HG03432 (cell line): ENCODE results near the gene LBH.
"Not testable (repeated sequence)": the region's sequence is repeated elsewhere in the genome, so short reads cannot be mapped to it uniquely, and the experiment has no call there.

ENCODE experiments used
- ATAC-seq: cut with Tn5 transposase; IDR thresholded peaks from one replicate; pipeline ENCODE4 v1.9.1; 2021; ENCODE audit warnings: mild to moderate bottlenecking, moderate library complexity; ENCODE audit not compliant: unreplicated experiment

Gene LBH

DNA sequence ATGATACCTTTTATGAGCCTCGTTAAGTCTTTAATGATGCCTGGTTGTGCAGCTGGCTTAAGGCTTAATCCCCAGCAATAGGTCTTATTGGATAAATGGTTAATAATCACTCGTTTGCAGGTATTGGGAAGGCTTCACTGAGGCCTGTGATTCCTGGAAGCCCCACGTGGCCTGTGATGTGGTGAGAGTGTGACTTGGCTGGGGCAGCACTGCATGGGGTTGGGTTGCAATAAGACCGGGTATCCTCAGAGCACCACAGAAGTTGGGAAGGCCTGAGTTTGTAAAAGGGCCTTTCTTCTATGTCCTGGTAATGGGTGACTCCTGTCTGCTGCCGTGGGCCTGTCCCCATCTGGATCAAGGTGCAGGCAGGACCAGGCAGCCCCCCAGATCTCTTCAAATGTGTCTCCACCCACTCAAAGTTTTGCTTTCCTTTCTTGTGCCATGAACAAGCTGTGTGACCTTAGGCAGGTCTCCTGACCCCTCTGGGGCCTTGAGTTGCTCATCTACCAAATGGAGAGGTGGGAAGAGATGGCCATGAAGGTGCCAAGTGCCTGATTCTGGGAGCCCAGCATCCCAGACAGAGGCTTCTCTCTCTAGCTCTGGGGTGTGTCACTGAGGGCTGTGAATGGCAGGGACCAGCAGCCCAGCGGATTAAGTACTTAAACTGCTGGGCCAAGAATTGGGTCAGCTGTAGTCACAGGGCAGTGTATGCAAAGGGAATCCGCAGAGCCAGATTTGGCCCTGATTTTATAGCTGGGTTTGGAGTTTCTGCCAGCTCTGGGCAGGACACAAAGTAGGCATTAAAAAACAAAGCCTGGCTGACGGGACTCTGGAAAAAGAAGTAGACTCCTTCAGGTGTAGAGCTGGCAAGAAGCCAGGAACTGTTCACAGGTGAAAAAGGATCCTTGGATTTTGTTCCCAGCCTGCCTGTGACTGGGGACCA lies 24.4 kb downstream of the LBH start:
- ATAC-seq, result no peak

DNA sequence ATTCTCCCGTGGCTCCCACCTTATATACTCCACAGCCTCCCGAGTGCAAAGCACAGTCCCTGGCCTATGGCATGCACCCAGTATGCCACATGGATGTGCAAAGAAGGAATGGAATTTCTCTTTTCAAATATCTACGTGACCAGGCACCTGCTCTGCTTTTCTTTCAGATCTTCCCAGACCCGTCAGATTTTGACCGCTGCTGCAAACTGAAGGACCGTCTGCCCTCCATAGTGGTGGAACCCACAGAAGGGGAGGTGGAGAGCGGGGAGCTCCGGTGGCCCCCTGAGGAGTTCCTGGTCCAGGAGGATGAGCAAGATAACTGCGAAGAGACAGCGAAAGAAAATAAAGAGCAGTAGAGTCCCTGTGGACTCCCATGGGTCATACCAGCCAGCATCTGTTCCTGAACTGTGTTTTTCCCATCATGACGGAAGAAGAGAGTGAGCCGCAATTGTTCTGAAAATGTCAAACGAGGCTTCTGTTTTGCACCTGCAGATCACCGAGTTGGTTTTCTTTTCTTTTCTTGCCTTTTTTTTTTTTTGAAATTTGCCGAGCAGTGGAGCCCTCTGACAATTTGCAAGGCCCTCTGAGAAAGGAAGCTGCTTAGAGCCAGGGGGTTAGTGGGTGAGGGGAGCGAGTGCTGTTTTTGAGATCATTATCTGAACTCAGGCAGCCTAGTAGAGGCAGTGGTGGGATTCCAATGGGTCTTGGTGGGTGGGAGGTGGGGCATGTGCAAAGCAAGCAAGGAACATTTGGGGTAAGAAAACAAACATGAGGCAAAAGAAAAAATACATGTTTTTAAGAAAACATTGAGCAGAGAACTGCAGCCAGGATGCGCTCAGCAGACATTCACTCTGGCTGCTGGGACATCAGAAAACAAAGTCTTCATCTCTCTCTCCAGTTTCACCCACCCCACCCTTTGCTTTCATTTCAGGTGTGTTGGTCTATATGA lies 26.2 kb downstream of the LBH start:
- no peak for ATAC-seq

DNA sequence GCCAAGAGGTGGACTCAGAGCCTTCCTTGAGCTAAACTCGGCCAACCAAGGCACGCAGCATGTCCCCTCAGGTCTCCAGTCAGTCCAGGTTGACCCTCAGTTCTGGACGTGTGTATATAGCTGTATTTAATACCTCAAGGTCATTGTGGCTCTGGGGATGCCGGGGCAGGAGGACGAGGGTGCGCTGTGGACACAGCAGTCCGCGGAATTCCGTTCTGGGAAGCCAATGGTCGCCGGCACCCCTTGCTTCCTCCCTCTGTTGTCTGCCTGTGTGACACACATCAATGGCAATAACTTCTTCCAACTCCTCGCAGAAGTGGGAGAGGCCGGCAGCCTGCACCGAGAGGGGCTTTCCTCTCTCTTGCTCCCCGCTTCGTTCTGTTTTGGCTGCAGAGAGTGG lies 27.7 kb downstream of the LBH start:
- no peak for ATAC-seq

DNA sequence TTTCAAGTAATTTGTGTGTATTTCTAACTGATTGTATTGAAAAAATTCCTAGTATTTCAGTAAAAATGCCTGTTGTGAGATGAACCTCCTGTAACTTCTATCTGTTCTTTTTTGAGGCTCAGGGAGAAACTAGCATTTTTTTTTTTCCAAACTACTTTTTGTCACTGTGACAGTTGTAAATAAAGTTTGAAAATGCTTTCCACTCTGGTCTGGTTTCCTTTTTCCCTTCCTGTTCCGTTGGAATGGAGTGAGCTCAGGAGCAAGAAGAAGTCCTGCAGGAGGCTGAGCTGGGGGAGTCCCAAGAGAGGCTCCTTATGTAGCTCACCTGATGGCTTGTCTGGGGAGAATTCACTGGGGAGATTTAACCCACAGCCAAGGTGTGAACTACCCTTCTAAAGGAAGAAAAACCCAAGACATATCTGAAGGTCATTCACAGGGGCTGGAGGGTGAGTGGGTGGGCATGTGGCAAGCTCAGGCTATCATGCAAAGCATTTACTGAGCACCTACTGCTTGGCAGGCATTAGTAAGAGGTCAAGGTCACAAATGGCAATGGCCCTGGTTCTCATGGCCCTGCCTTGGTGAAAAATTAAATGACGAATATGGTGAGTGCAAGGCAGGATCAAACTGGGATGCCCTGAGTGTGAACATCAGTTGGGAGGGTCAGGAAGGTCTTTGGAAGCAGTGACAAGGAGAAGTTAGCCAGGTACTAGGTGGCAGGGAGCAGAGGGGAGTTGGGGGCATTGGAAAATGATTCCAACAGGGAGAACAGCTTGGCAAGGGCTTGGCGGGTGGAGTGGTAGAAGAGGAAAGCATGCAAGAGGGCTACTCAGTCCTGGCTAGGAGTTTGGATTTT lies 28.7 kb downstream of the LBH start:
- ATAC-seq, result no peak

DNA sequence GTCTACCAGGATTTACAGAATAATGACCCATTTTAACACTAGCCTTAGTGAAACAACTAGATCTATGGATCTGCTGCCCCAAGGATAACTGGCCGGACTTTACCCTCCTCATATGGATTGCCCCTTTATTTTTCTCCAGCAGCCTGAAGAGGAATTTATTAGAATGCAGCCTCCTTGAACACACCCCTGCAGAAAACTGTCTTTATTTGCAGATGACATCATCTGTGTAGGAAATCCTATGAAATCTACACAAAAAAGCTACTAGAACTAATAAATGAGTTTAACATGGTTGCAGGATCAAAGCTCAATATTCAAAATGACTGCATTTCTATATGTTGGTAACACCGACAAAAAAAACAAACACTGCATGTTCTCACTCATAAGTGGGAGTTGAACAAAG lies 29.6 kb downstream of the LBH start:
- no peak for ATAC-seq

DNA sequence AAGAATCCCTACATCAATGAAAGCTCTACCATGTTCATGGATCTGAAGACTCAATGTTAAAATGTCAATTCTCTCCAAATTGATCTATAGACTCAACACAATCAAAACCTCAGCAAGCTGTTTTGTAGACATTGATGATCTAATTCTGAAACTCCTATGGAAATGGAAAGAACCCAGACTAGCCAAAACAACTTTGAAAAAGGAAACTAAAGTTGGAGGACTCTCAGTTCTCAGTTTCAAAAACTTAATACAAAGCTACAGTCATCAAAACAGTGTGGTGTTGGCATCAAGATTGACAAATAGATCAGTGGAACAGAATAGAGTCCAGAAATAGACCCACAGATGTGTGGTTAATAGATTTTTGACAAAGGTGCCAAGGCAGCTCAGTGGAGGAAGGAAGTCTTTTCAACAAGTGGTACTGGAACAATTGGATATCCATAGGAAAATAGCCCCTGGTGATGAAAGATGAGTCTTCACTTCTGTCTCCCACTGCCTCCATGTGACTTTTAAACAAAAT lies 30.4 kb downstream of the LBH start:
- ATAC-seq, result no peak

DNA sequence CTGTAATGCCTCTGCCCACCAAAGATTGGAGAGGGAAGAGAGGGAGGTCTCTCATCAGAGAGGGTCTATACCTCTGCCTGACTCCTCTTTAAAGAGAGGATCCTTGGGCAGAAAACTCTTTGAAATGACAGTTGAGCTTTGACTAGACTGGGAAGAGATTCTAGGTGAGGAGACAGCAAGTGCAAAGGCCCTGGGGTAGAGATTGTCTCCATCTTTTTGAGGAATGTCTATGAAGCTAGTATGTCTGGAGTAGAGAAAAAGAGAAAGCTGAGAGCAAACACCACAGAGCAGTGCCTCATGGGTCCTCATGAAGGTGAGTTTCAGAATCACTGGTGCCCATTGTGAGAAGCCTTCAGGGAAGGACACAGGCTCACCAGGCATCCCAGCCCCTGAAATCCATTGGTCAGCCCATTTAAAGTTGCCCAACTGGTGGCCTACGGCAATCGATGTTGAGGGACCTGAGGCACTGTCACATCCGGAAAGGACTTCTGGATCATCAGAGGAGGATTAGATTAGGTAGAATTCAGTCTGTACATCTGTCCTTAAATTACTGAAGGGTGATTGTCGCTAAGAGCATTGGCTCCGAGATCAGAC lies 31.5 kb downstream of the LBH start:
- ATAC-seq, result no peak

DNA sequence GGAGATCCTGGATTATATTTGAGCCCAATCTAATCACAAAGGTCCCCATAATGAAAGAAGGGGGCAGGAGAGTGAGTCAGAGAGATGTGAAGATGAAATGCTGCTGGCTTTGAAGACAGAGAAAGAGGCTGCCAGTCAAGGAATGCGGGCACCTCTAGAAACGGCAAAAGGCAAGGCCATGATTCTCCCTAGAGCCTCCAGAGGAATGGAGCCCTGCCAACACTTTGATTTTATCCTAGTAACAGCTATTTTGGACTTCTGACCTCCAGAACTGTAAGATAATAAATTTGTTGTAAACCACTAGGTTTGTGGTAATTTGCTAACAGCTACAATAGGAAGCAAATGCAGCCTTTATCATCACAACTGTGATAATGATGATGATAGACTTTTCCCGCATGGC lies 32.9 kb downstream of the LBH start:
- no peak for ATAC-seq

DNA sequence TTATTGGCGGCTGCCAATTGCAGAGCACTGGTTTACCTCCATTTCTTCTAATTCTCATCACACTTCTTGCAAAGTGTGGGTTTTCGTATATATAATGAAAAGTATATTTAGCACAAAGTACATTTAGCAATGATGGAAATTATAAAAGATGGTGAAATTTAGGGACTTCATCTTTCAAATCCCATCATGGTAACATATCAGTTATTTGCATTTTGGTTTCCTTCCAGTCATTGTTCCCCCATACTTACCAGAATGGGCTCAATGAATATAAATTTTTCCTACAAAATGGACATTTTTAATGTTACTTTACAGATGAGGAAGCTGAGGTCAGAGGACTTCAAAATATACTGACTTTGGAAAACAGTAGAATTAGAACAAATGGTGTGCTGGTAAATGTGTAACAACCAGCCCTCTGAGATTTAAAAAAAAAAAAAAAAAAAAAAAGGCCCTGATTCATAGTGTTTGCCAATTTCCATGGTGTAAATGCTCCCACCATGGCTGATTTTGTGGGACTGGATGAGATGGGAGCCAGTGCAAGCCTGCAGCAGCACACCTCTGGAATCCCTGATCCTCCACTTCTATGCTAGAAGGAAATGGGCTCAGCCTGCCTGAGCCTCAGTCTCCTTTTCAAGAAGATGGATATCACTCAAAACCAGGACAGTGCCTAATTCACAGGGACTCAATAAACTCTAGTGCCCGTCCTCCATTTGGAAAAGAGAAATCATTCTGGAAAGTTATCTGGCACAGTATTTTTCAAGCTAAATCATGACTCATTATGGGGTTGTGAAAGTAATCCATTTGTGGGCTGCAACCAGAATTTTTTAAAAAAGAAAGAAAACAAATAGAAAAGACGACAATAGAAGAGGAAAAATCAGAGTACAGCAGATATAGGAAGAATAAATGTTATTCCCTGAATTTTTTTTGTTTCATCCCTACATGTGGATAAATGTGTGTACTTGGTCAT lies 34.0 kb downstream of the LBH start:
- no peak for ATAC-seq

DNA sequence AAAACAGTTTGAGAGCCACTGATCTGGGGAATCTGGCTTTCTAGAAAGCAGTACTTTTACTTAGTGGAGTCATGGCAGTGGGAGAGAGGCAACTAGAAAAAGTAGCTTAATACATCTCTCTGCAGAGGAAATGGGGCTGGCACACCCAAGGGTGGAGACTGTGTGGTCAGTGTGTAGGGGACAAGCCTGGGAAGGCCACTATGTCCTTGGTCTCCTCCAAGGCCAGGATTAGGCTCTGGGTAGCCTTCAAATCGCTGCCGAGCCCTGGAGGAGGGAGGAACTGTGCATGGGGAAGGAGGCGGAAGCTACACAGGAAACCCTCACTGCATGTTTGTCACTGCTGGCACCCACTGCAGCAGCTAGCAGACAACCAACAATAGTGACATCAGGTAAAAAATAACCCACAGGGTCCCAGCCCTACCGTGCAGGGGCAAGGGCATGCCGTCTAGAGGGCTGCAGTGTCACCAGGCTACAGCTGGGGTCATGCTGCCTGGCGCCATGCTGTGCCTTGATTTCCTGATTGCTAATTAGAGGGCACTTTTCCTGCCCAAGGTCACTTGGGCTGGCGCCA lies 34.8 kb downstream of the LBH start:
- peak; percentile 68 for ATAC-seq

DNA sequence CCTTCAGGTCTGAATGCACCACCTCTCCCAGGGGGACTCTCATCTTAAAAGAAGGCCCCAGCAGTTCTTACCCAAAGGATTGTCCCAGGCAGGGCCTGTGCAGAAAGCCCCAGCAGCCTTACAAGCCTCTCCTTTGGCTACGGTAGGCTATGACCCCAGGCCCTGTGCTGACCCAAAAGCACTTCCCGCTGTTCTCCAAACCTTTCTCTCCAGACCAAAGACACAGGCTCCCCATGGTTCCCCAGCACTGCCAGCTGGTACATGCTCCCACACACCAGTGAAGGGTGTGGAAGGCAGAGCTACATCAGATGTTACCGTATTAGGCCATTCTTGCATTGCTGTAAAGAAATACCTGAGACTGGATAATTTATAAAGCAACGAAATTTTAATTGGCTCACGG lies 35.4 kb downstream of the LBH start:
- no peak for ATAC-seq

DNA sequence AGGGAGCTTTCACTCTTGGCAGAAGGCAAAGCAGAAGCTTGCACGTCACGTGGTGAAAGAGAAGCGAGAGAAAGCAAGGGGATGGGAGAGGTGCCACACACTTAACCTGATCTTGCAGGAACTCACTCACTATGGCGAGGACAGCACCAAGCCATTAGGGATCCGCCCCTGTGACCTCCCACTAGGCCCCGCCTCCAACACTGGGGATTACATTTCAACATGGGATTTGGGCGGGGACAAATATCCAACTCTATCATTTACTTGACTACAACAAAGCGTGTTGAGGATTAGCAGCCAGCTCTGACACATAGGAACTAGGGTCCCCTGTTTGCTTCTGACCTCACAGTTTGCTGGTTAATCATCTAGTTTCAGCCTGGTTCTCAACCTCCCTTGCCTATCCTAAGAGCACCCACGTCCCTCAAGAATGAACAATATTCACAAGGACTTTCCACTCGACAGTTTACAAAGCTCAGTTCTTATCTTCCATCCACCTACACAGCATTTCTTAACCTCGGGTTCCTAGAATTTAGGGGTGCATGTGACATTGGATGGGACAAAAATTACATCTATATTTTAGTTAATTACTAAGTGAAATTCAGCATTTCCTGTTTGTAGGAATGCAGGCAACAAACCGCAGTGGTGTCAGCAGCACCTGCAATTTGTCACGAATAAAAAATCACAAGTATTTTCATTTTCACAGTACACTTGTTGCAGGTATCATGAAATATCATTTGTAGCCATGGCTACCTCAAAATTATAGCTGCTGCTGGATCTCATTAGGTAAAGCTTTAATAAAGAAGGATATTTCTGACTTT lies 36.0 kb downstream of the LBH start:
- ATAC-seq, result no peak

DNA sequence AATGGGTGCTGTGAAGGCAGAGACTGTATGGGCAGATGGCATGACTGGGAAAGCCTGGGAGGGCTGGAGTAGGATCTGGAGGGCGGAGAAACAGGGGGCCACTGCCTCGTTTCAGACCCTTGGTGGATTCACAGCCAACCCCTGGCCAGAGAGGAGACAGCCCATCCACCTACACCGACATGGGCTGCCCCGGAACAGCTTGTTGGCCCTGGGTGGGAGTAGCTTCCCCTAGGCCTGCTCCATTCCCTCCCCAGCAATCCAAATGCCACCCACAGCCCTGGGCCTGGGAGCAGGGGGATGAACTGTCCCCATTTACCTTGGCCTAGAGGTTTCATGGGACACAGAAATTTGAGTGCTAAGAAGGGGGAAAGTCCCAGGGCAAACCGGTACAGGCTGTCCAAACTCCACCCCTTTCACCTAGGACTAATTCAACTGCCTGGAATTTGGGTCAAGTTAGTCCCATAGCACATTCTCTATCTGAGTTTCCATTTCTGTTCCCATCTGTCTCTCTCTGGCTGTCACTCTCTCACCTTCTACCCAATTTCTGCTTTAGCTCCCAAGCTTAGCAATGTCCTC lies 37.0 kb downstream of the LBH start:
- ATAC-seq, result no peak

DNA sequence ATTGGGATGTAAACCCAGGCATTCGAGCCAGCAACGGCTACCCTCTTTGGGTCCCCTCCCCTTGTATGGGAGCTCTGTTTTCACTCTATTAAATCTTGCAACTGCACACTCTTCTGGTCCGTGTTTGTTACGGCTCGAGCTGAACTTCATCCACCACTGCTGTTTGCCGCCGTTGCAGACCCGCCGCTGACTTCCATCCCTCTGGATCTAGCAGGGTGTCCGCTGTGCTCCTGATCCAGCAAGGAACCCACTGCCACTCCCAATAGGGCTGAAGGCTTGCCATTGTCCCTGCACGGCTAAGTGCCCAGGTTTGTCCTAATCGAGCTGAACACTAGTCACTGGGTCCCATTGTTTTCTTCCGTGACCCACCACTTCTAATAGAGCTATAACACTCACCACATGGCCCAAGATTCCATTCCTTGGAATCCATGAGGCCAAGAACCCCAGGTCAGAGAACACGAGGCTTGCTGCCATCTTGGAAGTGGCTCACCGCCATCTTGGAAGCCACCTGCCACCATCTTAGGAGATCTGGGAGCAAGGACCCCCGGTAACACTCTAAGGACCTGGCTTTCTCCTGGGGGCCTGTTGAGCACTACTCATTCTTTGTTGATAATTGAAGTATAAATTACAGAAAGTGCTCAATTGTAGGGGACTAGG lies 37.9 kb downstream of the LBH start:
- not testable (repeated sequence) for ATAC-seq

DNA sequence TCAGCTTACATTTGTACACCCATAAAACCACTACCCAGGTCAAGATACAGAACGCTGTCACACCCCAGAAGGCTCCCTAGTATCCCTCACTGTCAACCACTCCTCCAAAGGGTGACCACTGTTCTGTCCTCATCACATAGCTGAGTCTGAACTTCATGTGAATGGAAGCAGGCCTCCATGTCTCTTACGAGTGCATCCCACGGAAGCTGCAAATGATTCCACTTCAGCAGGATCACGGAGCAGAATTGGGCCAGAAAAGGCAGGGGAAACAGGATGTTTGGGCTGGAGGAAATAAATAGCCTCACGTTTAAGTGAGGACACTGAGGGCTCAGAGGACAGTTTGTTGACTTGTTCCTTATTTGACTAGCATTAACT lies 38.4 kb downstream of the LBH start:
- ATAC-seq, result no peak

DNA sequence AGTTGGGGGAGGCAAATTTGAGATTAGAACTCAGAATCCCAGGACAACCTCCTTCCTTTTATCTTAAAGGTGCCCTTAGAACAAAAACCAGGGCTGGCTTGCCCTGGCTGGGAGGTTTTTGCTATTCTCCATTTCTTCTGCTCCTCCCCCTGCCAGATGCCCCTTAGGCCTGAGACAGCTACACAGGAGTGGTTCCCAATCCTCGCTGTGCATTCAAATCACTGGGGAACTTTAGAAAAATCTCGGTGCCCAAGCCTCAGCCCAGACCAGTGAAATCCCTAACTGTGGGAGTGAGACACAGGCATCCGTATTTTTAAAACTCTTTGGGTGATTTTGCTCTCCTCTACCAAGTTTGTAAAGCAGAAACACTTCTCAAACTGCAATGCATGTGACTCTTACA lies 38.8 kb downstream of the LBH start:
- no peak for ATAC-seq

DNA sequence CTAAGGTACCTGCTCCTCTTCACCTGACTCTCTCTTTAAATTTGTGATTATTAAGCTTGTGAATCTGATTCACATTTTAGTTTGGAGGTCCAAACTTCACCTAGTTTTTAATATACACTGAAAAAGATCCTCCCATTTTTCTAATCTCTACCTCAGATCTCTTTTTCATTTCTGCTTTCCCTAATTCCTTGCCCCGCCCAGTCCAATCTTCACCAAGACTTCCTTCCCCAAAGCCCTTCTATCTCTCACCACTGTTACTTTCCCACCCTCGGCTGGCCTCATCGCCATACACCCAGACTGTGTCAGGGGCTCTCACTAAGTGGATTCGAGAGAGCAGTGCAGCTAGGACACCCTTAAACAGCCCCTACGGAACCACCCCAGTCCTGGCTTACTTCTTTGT lies 40.0 kb downstream of the LBH start:
- no peak for ATAC-seq
